HG03175 (cell line): Measurements from ENCODE around the gene CAPN11.
"Not testable (repeated sequence)": the region's sequence is repeated elsewhere in the genome, so short reads cannot be mapped to it uniquely, and the experiment has no call there.

Experiments
- ATAC-seq: cut with Tn5 transposase; IDR thresholded peaks from one replicate; pipeline ENCODE4 v1.9.1; 2021; ENCODE audit warnings: mild to moderate bottlenecking, moderate library complexity; ENCODE audit not compliant: unreplicated experiment

CAPN11 gene

GRCh38 chr6:44179648-44180047 lies 21.0 kb downstream of the CAPN11 start:
- ATAC-seq = no peak

- no peak for ATAC-seq
These were observed 21.8 kb downstream of the CAPN11 start for GRCh38 chr6:44180406-44180805.

- ATAC-seq = no peak
These were observed 22.3 kb downstream of the CAPN11 start for GRCh38 chr6:44180886-44181285.

- not testable (repeated sequence) for ATAC-seq
These were observed 23.2 kb downstream of the CAPN11 start for GRCh38 chr6:44181784-44182183.

GRCh38 chr6:44182911-44183390 lies 24.3 kb downstream of the CAPN11 start:
- ATAC-seq = no peak

GRCh38 chr6:44183783-44184182 lies 25.2 kb downstream of the CAPN11 start:
- ATAC-seq = no peak

- not testable (repeated sequence) for ATAC-seq
These were observed 26.7 kb downstream of the CAPN11 start for GRCh38 chr6:44185356-44185755.

GRCh38 chr6:44185953-44186634 lies 27.5 kb downstream of the CAPN11 start:
- ATAC-seq = no peak

GRCh38 chr6:44186635-44187025 lies 28.0 kb downstream of the CAPN11 start:
- no peak for ATAC-seq

GRCh38 chr6:44188819-44189218 lies 30.2 kb downstream of the CAPN11 start:
- ATAC-seq = no peak

- ATAC-seq = no peak
These were observed 30.6 kb downstream of the CAPN11 start for GRCh38 chr6:44189257-44189656.

GRCh38 chr6:44190715-44191114 lies 32.1 kb downstream of the CAPN11 start:
- no peak for ATAC-seq

GRCh38 chr6:44192428-44193041 lies 33.9 kb downstream of the CAPN11 start:
- no peak for ATAC-seq

- ATAC-seq = no peak
These were observed 34.8 kb downstream of the CAPN11 start for GRCh38 chr6:44193307-44193910.

GRCh38 chr6:44194326-44194725 lies 35.7 kb downstream of the CAPN11 start:
- no peak for ATAC-seq

- ATAC-seq = not testable (repeated sequence)
These were observed 37.7 kb downstream of the CAPN11 start for GRCh38 chr6:44196351-44196750.

GRCh38 chr6:44198684-44199083 lies 40.1 kb downstream of the CAPN11 start:
- no peak for ATAC-seq

GRCh38 chr6:44199883-44200282 lies 41.3 kb downstream of the CAPN11 start:
- ATAC-seq = no peak

- ATAC-seq = no peak
These were observed 42.6 kb downstream of the CAPN11 start for GRCh38 chr6:44201200-44201599.

GRCh38 chr6:44201638-44202303 lies 43.2 kb downstream of the CAPN11 start:
- ATAC-seq = no peak

GRCh38 chr6:44202332-44202971 lies 43.8 kb downstream of the CAPN11 start:
- no peak for ATAC-seq
